WERI-Rb-1 (cell line): Measurements from ENCODE around the gene BRD3OS.

ENCODE experiments used
- DNase-seq: peaks from one replicate; pipeline ENCODE4 v3.0.0-alpha.2; 2020
- H3K27ac ChIP-seq: fragments of 250-450 bp; sonication (Bioruptor Pico); 2 replicates; pipeline ENCODE4 v1.5.1; 2020; ENCODE audit warnings: mild to moderate bottlenecking, moderate library complexity
- H3K27me3 ChIP-seq: fragments of 250-450 bp; sonication (Bioruptor Pico); 2 replicates; pipeline ENCODE4 v1.5.1; 2021; ENCODE audit warnings: mild to moderate bottlenecking, low read depth, moderate library complexity; ENCODE audit not compliant: insufficient read depth, severe bottlenecking
- H3K36me3 ChIP-seq: fragments of 250-450 bp; sonication (Bioruptor Pico); 2 replicates; pipeline ENCODE4 v1.5.1; 2020; ENCODE audit warnings: mild to moderate bottlenecking, moderate library complexity
- H3K4me3 ChIP-seq: 2 replicates; pipeline ENCODE4 v1.5.1; 2011; ENCODE audit warnings: low read depth, mild to moderate bottlenecking, control low read depth, low read length
- H3K9me3 ChIP-seq: fragments of 250-450 bp; sonication (Bioruptor Pico); 2 replicates; pipeline ENCODE4 v1.5.1; 2021; ENCODE audit warnings: mild to moderate bottlenecking, moderate library complexity; ENCODE audit not compliant: severe bottlenecking
- CTCF ChIP-seq: IDR thresholded peaks from 2 replicates; pipeline ENCODE4 v1.5.1; 2011; ENCODE audit warnings: low read depth, mild to moderate bottlenecking, control low read depth, inconsistent platforms, low read length

The BRD3OS gene

GRCh38 chr9:134053401-134053871, 28.2 kb downstream of the BRD3OS start:
- no peak overlapping the region for H3K27ac ChIP-seq
- H3K36me3 ChIP-seq: peaks cover 60% of the 10 kb centered on the region
- DNase-seq: no peak
- H3K9me3 ChIP-seq: no peaks in the 10 kb centered on the region
- no peaks in the 10 kb centered on the region for H3K27me3 ChIP-seq
- no peak for TF ChIP-seq CTCF
- no peak overlapping the region for H3K4me3 ChIP-seq

GRCh38 chr9:134053941-134054761, 28.9 kb downstream of the BRD3OS start:
- Histone ChIP-seq H3K4me3 (no peak overlapping the region), H3K9me3 (no peaks in the 10 kb centered on the region), H3K36me3 (peaks cover 57% of the 10 kb centered on the region), H3K27ac (no peak overlapping the region), H3K27me3 (no peaks in the 10 kb centered on the region)
- no peak for DNase-seq
- TF ChIP-seq CTCF: no peak

GRCh38 chr9:134054891-134055811, 29.9 kb downstream of the BRD3OS start:
- Histone ChIP-seq H3K27me3 (no peaks in the 10 kb centered on the region), H3K9me3 (no peaks in the 10 kb centered on the region), H3K4me3 (no peak overlapping the region), H3K36me3 (peaks cover 49% of the 10 kb centered on the region), H3K27ac (no peak overlapping the region)
- no peak for TF ChIP-seq CTCF
- no peak for DNase-seq

GRCh38 chr9:134055981-134056461, 30.7 kb downstream of the BRD3OS start:
- Histone ChIP-seq H3K27ac (no peak overlapping the region), H3K9me3 (no peaks in the 10 kb centered on the region), H3K4me3 (no peak overlapping the region), H3K36me3 (peaks cover 40% of the 10 kb centered on the region), H3K27me3 (no peaks in the 10 kb centered on the region)
- TF ChIP-seq CTCF: no peak
- DNase-seq: no peak

- H3K27ac ChIP-seq: no peak overlapping the region
- H3K4me3 ChIP-seq: no peak overlapping the region
- no peak for TF ChIP-seq CTCF
- DNase-seq: no peak
- H3K9me3 ChIP-seq: no peaks in the 10 kb centered on the region
- H3K36me3 ChIP-seq: peaks cover 34% of the 10 kb centered on the region
- H3K27me3 ChIP-seq: no peaks in the 10 kb centered on the region
Measured at GRCh38 chr9:134056483-134057306, 31.4 kb downstream of the BRD3OS start.
